Gastroesophageal sphincter (tissue), 3 donors: ENCODE results near the gene NUDT8.

Experiments
- CTCF ChIP-seq, 4 experiments: fragments of 200-600 bp in 2 of 4; fragments of 450-650 bp in 2 of 4; sonication (generic) in 1 of 4; IDR thresholded peaks; one replicate each; pipeline ENCODE4 v1.5.1; 2017 to 2019; ENCODE audit warnings: antibody characterized with exemption in 4 of 4, mild to moderate bottlenecking in 2 of 4, moderate library complexity in 2 of 4
- POLR2A ChIP-seq, 2 donors: fragments of 450-650 bp; IDR thresholded peaks; one replicate each; pipeline ENCODE4 v1.6.1; 2017; ENCODE audit warnings: antibody characterized with exemption in 2 of 2, mild to moderate bottlenecking in 2 of 2, moderate library complexity in 1 of 2

DNA sequence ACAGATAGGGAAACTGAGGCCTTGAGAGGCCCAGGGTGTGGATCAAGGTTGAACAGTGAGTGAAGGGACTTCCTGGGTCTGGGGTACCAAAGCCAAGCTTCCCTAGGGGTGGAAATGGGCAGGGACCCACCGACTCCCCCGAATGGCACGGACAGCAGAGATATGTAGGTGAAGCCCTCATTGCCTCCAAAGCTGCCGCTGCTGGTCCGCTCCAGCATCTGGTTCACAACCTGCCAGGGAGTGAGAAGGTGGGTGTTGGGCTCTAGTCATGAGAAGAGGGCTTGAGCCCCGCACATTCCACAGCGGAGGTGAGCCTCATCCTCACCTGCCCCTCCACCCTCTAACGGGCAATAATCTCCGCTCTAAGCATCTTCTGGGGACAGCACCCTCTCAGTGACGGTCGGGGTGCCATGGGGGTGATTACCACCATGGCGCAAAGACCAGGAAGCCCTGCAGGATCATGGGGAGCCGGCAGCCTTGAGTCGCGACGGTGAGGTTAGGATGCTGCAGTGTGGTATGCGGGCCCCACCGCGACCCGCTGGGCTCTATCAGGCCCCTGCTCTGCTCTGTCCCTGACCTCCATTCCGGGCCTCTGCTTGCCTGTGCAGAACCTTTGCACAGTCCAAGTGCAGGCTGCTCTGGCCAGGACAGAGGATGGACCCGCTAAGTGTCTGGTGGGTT lies 33.9 kb upstream of the NUDT8 start:
- TF ChIP-seq POLR2A (IDR thresholded peaks at IDR 0.05) (no peak), CTCF (IDR thresholded peaks at IDR 0.05) (no peak)
